MG63 (cell line): ENCODE data around the gene ZNF234. TPM values are rescaled to one million over a fixed set of nuclear protein-coding genes. Genes with fewer than 3 reads are reported as not detected.

ENCODE experiments used
- total RNA-seq: library from RNA; depleted of rRNA; stranded (reverse); fragments of >200 nt; shearing (Covaris generic); gene quantifications from 2 replicates; pipeline ENCODE4 v1.2.3, GENCODE V29; 2014; ENCODE audit warnings: low replicate concordance; rRNA removed

The ZNF234 gene
- total RNA-seq, 1 experiment from 2014 or later: 3.9 TPM

Other genes with a start within 250 kb of the ZNF234 start
- 6.8 and 8.6 TPM in 2 replicates for gene ZNF45, start 206.3 kb upstream of the ZNF234 start, total RNA-seq
- gene ZNF221, start 190.3 kb upstream of the ZNF234 start, total RNA-seq: 1.4 and 1.6 TPM in 2 replicates
- 2.3 and 4.5 TPM in 2 replicates for gene ZNF155, start 157.4 kb upstream of the ZNF234 start, total RNA-seq
- 1.2 and 3.9 TPM in 2 replicates for gene ZNF230, start 138.6 kb upstream of the ZNF234 start, total RNA-seq
- gene ZNF222, start 116.2 kb upstream of the ZNF234 start, total RNA-seq: 2.2 and 9.1 TPM in 2 replicates
- gene ZNF223, start 89.5 kb upstream of the ZNF234 start, total RNA-seq: 0.63 and 2.9 TPM in 2 replicates
- gene ZNF284, start 69.4 kb upstream of the ZNF234 start, total RNA-seq: 1.4 and 1.7 TPM in 2 replicates
- 7.7 and 17.1 TPM in 2 replicates for gene ZNF224, start 47.2 kb upstream of the ZNF234 start, total RNA-seq
- gene ZNF225, start 28.2 kb upstream of the ZNF234 start, total RNA-seq: 1.3 and 3.1 TPM in 2 replicates
- 8.8 and 12.7 TPM in 2 replicates for gene ZNF226, start 23.5 kb downstream of the ZNF234 start, total RNA-seq
- 6.5 and 7.3 TPM in 2 replicates for gene ZNF227, start 71.0 kb downstream of the ZNF234 start, total RNA-seq
- 0.43 TPM in 1 of 2 replicates, not detected in the other for gene ZNF233, start 118.3 kb downstream of the ZNF234 start, total RNA-seq
- 0.95 and 2.3 TPM in 2 replicates for gene ZNF235, start 163.5 kb downstream of the ZNF234 start, total RNA-seq
- 2.6 and 33.1 TPM in 2 replicates for gene ZNF112, start 215.1 kb downstream of the ZNF234 start, total RNA-seq